PC-3 (cell line): Measurements from ENCODE around the gene USP14. TPM values are rescaled to one million over a fixed set of nuclear protein-coding genes. Genes with fewer than 3 reads are reported as not detected.
"Not testable (repeated sequence)": the region's sequence is repeated elsewhere in the genome, so short reads cannot be mapped to it uniquely, and the experiment has no call there.

ENCODE experiments used
- ATAC-seq: fragments of 200-7000 bp; cut with Tn5 transposase; 2 replicates; pipeline ENCODE4 v1.9.1; 2020; ENCODE audit warnings: mild to moderate bottlenecking, moderate library complexity
- BruUV-seq: library from RNA; stranded (reverse); fragments of 400-500 nt; replicated peaks from 2 replicates; lab custom pipeline; 2021; lab: Mats Ljungman, UMichigan
- CTCF ChIA-PET: fragments of 300-600 bp; sonication (Branson Sonifier 250); formaldehyde crosslinking; loops from one replicate; lab custom pipeline; 2022; ENCODE audit warnings: antibody characterized with exemption; lab: Charles Lee
- POLR2A ChIA-PET: fragments of 300-600 bp; sonication (Branson Sonifier 250); formaldehyde crosslinking; loops from one replicate; lab custom pipeline; 2022; ENCODE audit warnings: antibody characterized with exemption; ENCODE audit not compliant: unreplicated experiment; lab: Charles Lee
- DNase-seq: peaks from one replicate; pipeline ENCODE4 v3.0.0-alpha.2; 2015
- H2AFZ ChIP-seq: fragments of 300-600 bp; sonication (generic); 2 replicates; pipeline ENCODE4 v1.6.0; 2016; ENCODE audit warnings: antibody characterized with exemption, low read length
- H3F3A ChIP-seq: fragments of 300-600 bp; sonication (generic); one replicate; pipeline ENCODE4 v1.6.0; 2017; ENCODE audit warnings: antibody characterized with exemption, low read length, control low read depth, mild to moderate bottlenecking; ENCODE audit not compliant: unreplicated experiment
- H3K27ac ChIP-seq: fragments of 300-600 bp; sonication (generic); 2 replicates; pipeline ENCODE4 v1.5.1; 2016; ENCODE audit warnings: mild to moderate bottlenecking, low read length
- H3K27me3 ChIP-seq: fragments of 300-600 bp; sonication (generic); 2 replicates; pipeline ENCODE4 v1.6.1; 2016; ENCODE audit warnings: low read length, mixed read lengths
- H3K36me3 ChIP-seq: fragments of 300-600 bp; sonication (generic); 2 replicates; pipeline ENCODE4 v1.6.1; 2016; ENCODE audit warnings: low read depth, mixed run types, low read length, mixed read lengths
- H3K4me1 ChIP-seq: fragments of 300-600 bp; sonication (generic); 2 replicates; pipeline ENCODE4 v1.5.1; 2016; ENCODE audit warnings: low read length; ENCODE audit not compliant: insufficient read depth
- H3K4me2 ChIP-seq: fragments of 300-600 bp; sonication (generic); 2 replicates; pipeline ENCODE4 v1.6.0; 2016; ENCODE audit warnings: low read length
- H3K4me3 ChIP-seq: fragments of 300-600 bp; sonication (generic); 2 replicates; pipeline ENCODE4 v1.5.1; 2016; ENCODE audit warnings: mild to moderate bottlenecking, low read length, mixed read lengths
- H3K79me2 ChIP-seq: fragments of 300-600 bp; sonication (generic); 2 replicates; pipeline ENCODE4 v1.6.1; 2017; ENCODE audit warnings: low read length, mixed read lengths
- H3K9ac ChIP-seq: fragments of 300-600 bp; sonication (generic); 2 replicates; pipeline ENCODE4 v1.6.0; 2016; ENCODE audit warnings: mild to moderate bottlenecking, low read length
- H3K9me2 ChIP-seq: fragments of 300-600 bp; sonication (generic); replicated peaks from 2 replicates; pipeline ENCODE4 v1.6.1; 2016; ENCODE audit warnings: mixed run types, low read length, mixed read lengths
- H3K9me3 ChIP-seq: fragments of 300-600 bp; sonication (generic); 2 replicates; pipeline ENCODE4 v1.6.1; 2016; ENCODE audit warnings: low read length, mixed read lengths
- H4K20me1 ChIP-seq: fragments of 300-600 bp; sonication (generic); 2 replicates; pipeline ENCODE4 v1.6.1; 2016; ENCODE audit warnings: low read length, mixed read lengths
- CTCF ChIP-seq: fragments of 300-600 bp; sonication (generic); conservative IDR thresholded peaks from 2 replicates; pipeline ENCODE4 v1.5.1; 2017; ENCODE audit warnings: antibody characterized with exemption, low read depth, mild to moderate bottlenecking, low read length
- EZH2 ChIP-seq: fragments of 300-600 bp; sonication (generic); IDR thresholded peaks from one replicate; pipeline ENCODE4 v1.6.1; 2017; ENCODE audit warnings: antibody characterized with exemption, mild to moderate bottlenecking, low read length; ENCODE audit not compliant: unreplicated experiment
- EZH2phosphoT487 ChIP-seq: fragments of 300-600 bp; sonication (generic); IDR thresholded peaks from 2 replicates; pipeline ENCODE4 v1.6.1; 2018; ENCODE audit warnings: mild to moderate bottlenecking, antibody characterized with exemption, low read length, borderline replicate concordance
- intact Hi-C: fragments of 100-400 bp; cut with micrococcal nuclease; formaldehyde crosslinking; loops from 2 replicates; pipeline ENCODE4 v1.9.0; 2023
- total RNA-seq: library from RNA; depleted of rRNA; stranded (reverse); fragments of >200 nt; gene quantifications from 2 replicates; pipeline ENCODE4 v1.2.3, GENCODE V29; 2014

USP14 gene
- total RNA-seq, 1 experiment from 2014 or later, result 30.7 TPM

GRCh38 chr18:140670-141266 is 17.6 kb upstream of the USP14 start:
- Histone ChIP-seq H3K9me2 (no peaks in the 10 kb centered on the region), H3K9ac (no peak overlapping the region), H2AFZ (no peak overlapping the region), H3K27ac (no peak overlapping the region), H3K4me1 (no peaks in the 10 kb centered on the region), H3K27me3 (no peaks in the 10 kb centered on the region), H3K9me3 (no peaks in the 10 kb centered on the region), H3F3A (no peaks in the 10 kb centered on the region), H3K36me3 (no peaks in the 10 kb centered on the region), H3K4me2 (no peak overlapping the region), H3K79me2 (no peaks in the 10 kb centered on the region), H4K20me1 (no peaks in the 10 kb centered on the region), H3K4me3 (no peak overlapping the region)
- ATAC-seq, result no peak
- no TSS peak for BruUV-seq
- intact Hi-C loops, result no loop called here
- no peak for DNase-seq
- TF ChIP-seq EZH2phosphoT487, result no peak
- no peak for TF ChIP-seq CTCF
- TF ChIP-seq EZH2, result no peak
- POLR2A ChIA-PET, result no interaction called here
- CTCF ChIA-PET, result no interaction called here

GRCh38 chr18:142624-143296 is 15.6 kb upstream of the USP14 start:
- not testable (repeated sequence) for BruUV-seq

GRCh38 chr18:148841-149240 is 9.5 kb upstream of the USP14 start:
- no peaks in the 10 kb centered on the region for H3F3A ChIP-seq
- H3K9me3 ChIP-seq, result no peaks in the 10 kb centered on the region
- DNase-seq (no peak), ATAC-seq (no peak)
- BruUV-seq, result no TSS peak
- H3K79me2 ChIP-seq, result no peaks in the 10 kb centered on the region
- no peak overlapping the region for H3K27ac ChIP-seq
- intact Hi-C loops, result no loop called here
- CTCF ChIA-PET, result no interaction called here
- no peaks in the 10 kb centered on the region for H3K36me3 ChIP-seq
- POLR2A ChIA-PET, result no interaction called here
- no peak overlapping the region for H3K4me2 ChIP-seq
- H4K20me1 ChIP-seq, result no peaks in the 10 kb centered on the region
- H3K4me3 ChIP-seq, result no peak overlapping the region
- no peak overlapping the region for H2AFZ ChIP-seq
- no peaks in the 10 kb centered on the region for H3K9me2 ChIP-seq
- H3K9ac ChIP-seq, result no peak overlapping the region
- TF ChIP-seq EZH2 (no peak), CTCF (no peak), EZH2phosphoT487 (no peak)
- no peaks in the 10 kb centered on the region for H3K27me3 ChIP-seq
- no peaks in the 10 kb centered on the region for H3K4me1 ChIP-seq

More at GRCh38 chr18:142624-143296, 15.6 kb upstream of the USP14 start:
- H3K4me2 ChIP-seq, H3K27me3 ChIP-seq, H3K4me3 ChIP-seq, H3K9ac ChIP-seq, intact Hi-C loops, H3K79me2 ChIP-seq, H3K4me1 ChIP-seq, H3K9me2 ChIP-seq, H2AFZ ChIP-seq, H4K20me1 ChIP-seq, DNase-seq, H3F3A ChIP-seq, H3K27ac ChIP-seq, H3K36me3 ChIP-seq, ATAC-seq, H3K9me3 ChIP-seq, CTCF ChIA-PET: not testable (repeated sequence)
- POLR2A ChIA-PET, result interaction anchor here (0.6 kb wide), 1 partner anchor 31 kb away, joined by 4 read pairs; no protein-coding TSS in a partner anchor
